HCT116 (cell line): Measurements from ENCODE around the gene BCAS2. TPM values are rescaled to one million over a fixed set of nuclear protein-coding genes. Genes with fewer than 3 reads are reported as not detected.

Experiments used
- ATAC-seq: fragments of 200-7000 bp; cut with Tn5 transposase; 2 replicates; pipeline ENCODE4 v1.9.1; 2020; ENCODE audit warnings: mild to moderate bottlenecking, moderate library complexity
- BruUV-seq: library from RNA; stranded (reverse); fragments of 400-500 nt; replicated peaks from 2 replicates; lab custom pipeline; 2021; lab: Mats Ljungman, UMichigan
- CTCF ChIA-PET: fragments of 300-600 bp; sonication (Branson Sonifier 250); formaldehyde crosslinking; loops from one replicate; lab custom pipeline; 2021; ENCODE audit warnings: antibody characterized with exemption; lab: Charles Lee
- POLR2A ChIA-PET: fragments of 300-600, 350-600 bp; sonication (Branson Sonifier 250); formaldehyde crosslinking; loops from one replicate; lab custom pipeline; 2021; ENCODE audit warnings: antibody characterized with exemption; lab: Charles Lee
- RAD21 ChIA-PET, 2 experiments: fragments of 300-600 bp; sonication (Branson Sonifier 250); formaldehyde crosslinking; loops; one replicate each; lab custom pipeline; 2023; ENCODE audit warnings: low total read pairs in 2 of 2; ENCODE audit not compliant: uncharacterized antibody in 2 of 2, unreplicated experiment in 2 of 2, low non-redundant PET in 1 of 2; lab: Charles Lee
- DNase-seq: peaks from one replicate; pipeline ENCODE4 v3.0.0-alpha.2; 2010; ENCODE audit warnings: low read depth, low spot score
- H2AFZ ChIP-seq: fragments of 200-600 bp; shearing (Covaris generic), sonication (generic); 2 replicates; pipeline ENCODE4 v1.6.1; 2017; ENCODE audit warnings: low read depth, mixed run types, mixed read lengths, antibody characterized with exemption, low read length; ENCODE audit not compliant: poor library complexity, severe bottlenecking
- H3K27ac ChIP-seq: 2 replicates; pipeline ENCODE4 v1.5.1; 2012; ENCODE audit warnings: low read depth, low read length
- H3K27me3 ChIP-seq: fragments of 200-600 bp; sonication (generic); 2 replicates; pipeline ENCODE4 v1.6.1; 2016; ENCODE audit warnings: mixed run types, low read length, mixed read lengths; ENCODE audit not compliant: insufficient read depth
- H3K36me3 ChIP-seq, 2 experiments: fragments of 200-500 bp in 1 of 2; fragments of 200-600 bp in 1 of 2; sonication (Bioruptor generic) in 1 of 2; sonication (generic) in 1 of 2; 2 replicates each; pipeline versions ENCODE4 v1.5.1 to v1.6.1; 2014 to 2016; ENCODE audit warnings: low read length in 2 of 2, inconsistent platforms in 1 of 2, mixed read lengths in 1 of 2, mixed run types in 1 of 2; ENCODE audit not compliant: insufficient read depth in 2 of 2, control insufficient read depth in 1 of 2
- H3K4me1 ChIP-seq, 2 experiments: fragments of 200-600 bp in 1 of 2; sonication (generic) in 1 of 2; 2 replicates each; pipeline versions ENCODE4 v1.5.1 to v1.6.1; 2012 to 2017; ENCODE audit warnings: low read length in 2 of 2, inconsistent platforms in 1 of 2, mild to moderate bottlenecking in 1 of 2, mixed read lengths in 1 of 2, mixed run types in 1 of 2, moderate library complexity in 1 of 2; ENCODE audit not compliant: insufficient read depth in 2 of 2, control insufficient read depth in 1 of 2
- H3K4me2 ChIP-seq: fragments of 200-600 bp; sonication (generic); 2 replicates; pipeline ENCODE4 v1.6.1; 2017; ENCODE audit warnings: mixed run types, low read length, mixed read lengths
- H3K4me3 ChIP-seq, 2 experiments: fragments of 200-600 bp in 1 of 2; sonication (generic) in 1 of 2; replicated peaks in 1 of 2; 2 replicates each; pipeline ENCODE4 v1.5.1; 2011 to 2016; ENCODE audit warnings: low read length in 2 of 2, control low read depth in 1 of 2, low read depth in 1 of 2, mild to moderate bottlenecking in 1 of 2, mixed read lengths in 1 of 2, mixed run types in 1 of 2
- H3K79me2 ChIP-seq: fragments of 200-600 bp; sonication (generic); 2 replicates; pipeline ENCODE4 v1.6.1; 2017; ENCODE audit warnings: mild to moderate bottlenecking, mixed run types, low read length, moderate library complexity, mixed read lengths; ENCODE audit not compliant: insufficient read depth
- H3K9ac ChIP-seq: fragments of 200-600 bp; sonication (generic); 2 replicates; pipeline ENCODE4 v1.6.1; 2016; ENCODE audit warnings: low read length, mixed read lengths
- H3K9me2 ChIP-seq: fragments of 200-600 bp; sonication (generic), shearing (Covaris generic); 2 replicates; pipeline ENCODE4 v1.6.1; 2017; ENCODE audit warnings: mixed run types, mild to moderate bottlenecking, moderate library complexity; ENCODE audit not compliant: insufficient read depth
- H3K9me3 ChIP-seq, 2 experiments: fragments of 200-500 bp in 1 of 2; fragments of 200-600 bp in 1 of 2; sonication (Bioruptor generic) in 1 of 2; sonication (generic) in 1 of 2; 2 replicates each; pipeline ENCODE4 v1.6.1; 2014 to 2017; ENCODE audit warnings: low read length in 2 of 2, mixed read lengths in 2 of 2, inconsistent platforms in 1 of 2, low read depth in 1 of 2, mild to moderate bottlenecking in 1 of 2, mixed run types in 1 of 2, moderate library complexity in 1 of 2; ENCODE audit not compliant: control insufficient read depth in 1 of 2, insufficient read depth in 1 of 2
- H4K20me1 ChIP-seq: fragments of 200-600 bp; sonication (generic), shearing (Covaris generic); 2 replicates; pipeline ENCODE4 v1.6.1; 2017; ENCODE audit warnings: mixed run types, mild to moderate bottlenecking, moderate library complexity; ENCODE audit not compliant: insufficient read depth
- CBX3 ChIP-seq: IDR thresholded peaks from 2 replicates; pipeline ENCODE4 v1.6.1; 2012; ENCODE audit warnings: low read depth
- CEBPB ChIP-seq: IDR thresholded peaks from 2 replicates; pipeline ENCODE4 v1.6.1; 2012; ENCODE audit warnings: low read depth
- ELF1 ChIP-seq: IDR thresholded peaks from 2 replicates; pipeline ENCODE4 v1.6.1; 2012; ENCODE audit warnings: low read depth, borderline replicate concordance
- EZH2 ChIP-seq: fragments of 200-600 bp; sonication (generic); IDR thresholded peaks from 2 replicates; pipeline ENCODE4 v1.6.1; 2017; ENCODE audit warnings: antibody characterized with exemption, mixed run types
- EZH2phosphoT487 ChIP-seq: fragments of 200-600 bp; IDR thresholded peaks from 2 replicates; pipeline ENCODE4 v1.6.1; 2018; ENCODE audit warnings: antibody characterized with exemption, borderline replicate concordance
- FOSL1 ChIP-seq: IDR thresholded peaks from 2 replicates; pipeline ENCODE4 v1.6.1; 2012; ENCODE audit warnings: low read depth
- JUND ChIP-seq: IDR thresholded peaks from 2 replicates; pipeline ENCODE4 v1.6.1; 2012
- POLR2A ChIP-seq: IDR thresholded peaks from 2 replicates; pipeline ENCODE4 v1.7.0; 2011; ENCODE audit warnings: borderline replicate concordance; ENCODE audit not compliant: insufficient read depth, insufficient read length; ENCODE audit errors: extremely low read depth
- POLR2AphosphoS5 ChIP-seq: IDR thresholded peaks from 2 replicates; pipeline ENCODE4 v1.6.1; 2011; ENCODE audit warnings: mild to moderate bottlenecking, low read depth, low read length, moderate library complexity
- SIN3A ChIP-seq: IDR thresholded peaks from 2 replicates; pipeline ENCODE4 v1.6.1; 2012; ENCODE audit warnings: low read depth
- SP1 ChIP-seq: IDR thresholded peaks from 2 replicates; pipeline ENCODE4 v1.6.1; 2012; ENCODE audit warnings: low read depth
- TCF7L2 ChIP-seq: IDR thresholded peaks from 2 replicates; pipeline ENCODE4 v1.7.0; 2011; ENCODE audit warnings: borderline replicate concordance, inconsistent platforms; ENCODE audit not compliant: insufficient read depth, insufficient read length; ENCODE audit errors: extremely low read depth
- YY1 ChIP-seq: IDR thresholded peaks from 2 replicates; pipeline ENCODE4 v1.6.1; 2011; ENCODE audit warnings: low read length, low read depth, moderate library complexity, mild to moderate bottlenecking; ENCODE audit not compliant: insufficient replicate concordance; ENCODE audit errors: extremely low read depth
- ZFX ChIP-seq: fragments of 450-650 bp; IDR thresholded peaks from 2 replicates; pipeline ENCODE4 v1.6.1; 2017
- ZNF274 ChIP-seq: fragments of 200-500 bp; sonication (Bioruptor generic); IDR thresholded peaks from 2 replicates; pipeline ENCODE4 v1.6.1; 2014; ENCODE audit warnings: mild to moderate bottlenecking, low read depth, low read length, inconsistent platforms
- intact Hi-C: fragments of 100-400 bp; cut with micrococcal nuclease; formaldehyde crosslinking; loops from 2 replicates; pipeline ENCODE4 v1.10.0; 2022
- total RNA-seq: library from RNA; stranded (reverse); gene quantifications from one replicate; pipeline ENCODE4 v1.2.1, GENCODE V29; 2021; ENCODE audit not compliant: unreplicated experiment
- TF ChIP-seq, protein P1 (sequence below), 3 experiments: fragments of 200-600 bp in 1 of 3; sonication (generic) in 1 of 3; IDR thresholded peaks in 2 of 3; conservative IDR thresholded peaks in 1 of 3; 2 replicates each; pipeline ENCODE4 v1.5.1; 2012 to 2017; ENCODE audit warnings: low read depth in 2 of 3, low read length in 2 of 3, antibody characterized with exemption in 1 of 3, borderline replicate concordance in 1 of 3, control low read depth in 1 of 3, mild to moderate bottlenecking in 1 of 3, mixed read lengths in 1 of 3, mixed run types in 1 of 3, moderate library complexity in 1 of 3; ENCODE audit not compliant: insufficient read depth in 1 of 3
- TF ChIP-seq, protein P2 (sequence below): IDR thresholded peaks from 2 replicates; pipeline ENCODE4 v1.6.1; 2012
- TF ChIP-seq, protein P3 (sequence below): IDR thresholded peaks from 2 replicates; pipeline ENCODE4 v1.6.1; 2012

Gene BCAS2
- total RNA-seq, 1 experiment from 2014 or later: 45.2 TPM

DNA sequence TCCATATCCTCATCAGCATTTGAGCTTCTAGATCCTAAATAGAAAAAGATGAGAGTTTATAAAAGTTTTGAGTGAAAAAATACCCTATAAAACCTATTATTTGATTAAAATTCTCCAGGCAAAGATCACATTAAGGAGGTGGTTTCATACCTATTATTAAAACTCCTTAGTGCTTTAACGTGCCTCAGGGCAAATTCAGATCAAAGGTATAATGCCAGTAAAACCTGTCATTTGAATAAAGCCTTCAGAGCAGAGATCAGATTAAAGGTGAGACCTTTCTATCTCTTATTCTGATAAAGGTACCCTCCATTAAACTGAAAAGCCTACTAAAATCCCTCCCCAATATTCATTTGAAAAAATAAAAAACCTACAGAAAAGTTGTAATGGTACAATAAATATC is 36.1 kb downstream of the BCAS2 start:
- Histone ChIP-seq H3K36me3 (no peaks in the 10 kb centered on the region), H3K27ac (no peak overlapping the region), H3K9me2 (no peaks in the 10 kb centered on the region), H3K4me2 (no peak overlapping the region), H4K20me1 (no peaks in the 10 kb centered on the region), H3K4me1 (no peaks in the 10 kb centered on the region), H2AFZ (no peak overlapping the region), H3K9ac (no peak overlapping the region), H3K79me2 (no peaks in the 10 kb centered on the region), H3K27me3 (no peaks in the 10 kb centered on the region), H3K9me3 (no peaks in the 10 kb centered on the region), H3K4me3 (no peak overlapping the region)
- CTCF ChIA-PET: no interaction called here
- TF ChIP-seq, protein P1, sequence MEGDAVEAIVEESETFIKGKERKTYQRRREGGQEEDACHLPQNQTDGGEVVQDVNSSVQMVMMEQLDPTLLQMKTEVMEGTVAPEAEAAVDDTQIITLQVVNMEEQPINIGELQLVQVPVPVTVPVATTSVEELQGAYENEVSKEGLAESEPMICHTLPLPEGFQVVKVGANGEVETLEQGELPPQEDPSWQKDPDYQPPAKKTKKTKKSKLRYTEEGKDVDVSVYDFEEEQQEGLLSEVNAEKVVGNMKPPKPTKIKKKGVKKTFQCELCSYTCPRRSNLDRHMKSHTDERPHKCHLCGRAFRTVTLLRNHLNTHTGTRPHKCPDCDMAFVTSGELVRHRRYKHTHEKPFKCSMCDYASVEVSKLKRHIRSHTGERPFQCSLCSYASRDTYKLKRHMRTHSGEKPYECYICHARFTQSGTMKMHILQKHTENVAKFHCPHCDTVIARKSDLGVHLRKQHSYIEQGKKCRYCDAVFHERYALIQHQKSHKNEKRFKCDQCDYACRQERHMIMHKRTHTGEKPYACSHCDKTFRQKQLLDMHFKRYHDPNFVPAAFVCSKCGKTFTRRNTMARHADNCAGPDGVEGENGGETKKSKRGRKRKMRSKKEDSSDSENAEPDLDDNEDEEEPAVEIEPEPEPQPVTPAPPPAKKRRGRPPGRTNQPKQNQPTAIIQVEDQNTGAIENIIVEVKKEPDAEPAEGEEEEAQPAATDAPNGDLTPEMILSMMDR (IDR thresholded peaks at IDR 0.05 in 2 of 3, conservative IDR thresholded peaks at IDR 0.05 in 1 of 3; ENCODE audit: borderline replicate concordance in 1 of 3, insufficient read depth in 1 of 3, low read depth in 2 of 3, low read length in 2 of 3): no peak
- no peak for TF ChIP-seq SP1
- no peak for TF ChIP-seq YY1
- TF ChIP-seq, protein P2, sequence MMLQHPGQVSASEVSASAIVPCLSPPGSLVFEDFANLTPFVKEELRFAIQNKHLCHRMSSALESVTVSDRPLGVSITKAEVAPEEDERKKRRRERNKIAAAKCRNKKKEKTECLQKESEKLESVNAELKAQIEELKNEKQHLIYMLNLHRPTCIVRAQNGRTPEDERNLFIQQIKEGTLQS: no peak
- no peak for TF ChIP-seq JUND
- TF ChIP-seq, protein P3, sequence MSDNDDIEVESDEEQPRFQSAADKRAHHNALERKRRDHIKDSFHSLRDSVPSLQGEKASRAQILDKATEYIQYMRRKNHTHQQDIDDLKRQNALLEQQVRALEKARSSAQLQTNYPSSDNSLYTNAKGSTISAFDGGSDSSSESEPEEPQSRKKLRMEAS: no peak
- TF ChIP-seq EZH2: no peak
- no peak for TF ChIP-seq CBX3
- ATAC-seq: no peak
- intact Hi-C loops: no loop called here
- RAD21 ChIA-PET: no interaction called here
- no peak for DNase-seq
- BruUV-seq: no TSS peak
- POLR2A ChIA-PET: no interaction called here

DNA sequence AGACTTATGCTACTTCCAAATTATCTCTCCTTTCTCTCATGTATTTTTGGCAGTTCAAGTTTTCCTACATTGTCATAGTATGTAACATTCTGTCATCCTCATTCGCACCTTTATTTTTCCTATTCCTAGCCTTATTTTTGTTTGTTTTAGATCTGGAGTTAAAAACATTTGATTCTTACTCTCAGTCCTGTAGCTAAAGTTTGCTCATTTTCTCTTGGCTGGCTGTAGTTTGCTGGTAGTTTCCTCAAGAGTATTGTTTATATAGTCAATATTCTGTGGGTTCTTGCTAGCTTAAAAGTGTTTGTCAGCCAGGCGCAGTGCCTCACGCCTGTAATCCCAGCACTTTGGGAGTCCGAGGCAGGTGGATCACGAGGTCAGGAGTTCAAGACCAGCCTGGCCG is 40.6 kb downstream of the BCAS2 start:
- Histone ChIP-seq H3K9me3 (no peaks in the 10 kb centered on the region), H3K27me3 (no peaks in the 10 kb centered on the region), H3K9ac (no peak overlapping the region), H3K79me2 (no peaks in the 10 kb centered on the region), H3K36me3 (no peaks in the 10 kb centered on the region), H3K9me2 (no peaks in the 10 kb centered on the region), H3K4me2 (no peak overlapping the region), H3K4me1 (no peaks in the 10 kb centered on the region), H3K27ac (no peak overlapping the region), H3K4me3 (no peak overlapping the region), H2AFZ (no peak overlapping the region), H4K20me1 (no peaks in the 10 kb centered on the region)
- RAD21 ChIA-PET: no interaction called here
- CTCF ChIA-PET: interaction anchor here (0.7 kb wide), 1 partner anchor 194 kb away, joined by 3 read pairs; no protein-coding TSS in a partner anchor
- BruUV-seq: no TSS peak
- POLR2A ChIA-PET: no interaction called here
- DNase-seq (no peak), ATAC-seq (no peak)
- intact Hi-C loops: no loop called here
- TF ChIP-seq POLR2A (no peak), EZH2 (no peak), POLR2AphosphoS5 (no peak), ZNF274 (no peak), FOSL1 (no peak), TCF7L2 (no peak), YY1 (no peak), ELF1 (no peak), JUND (no peak), EZH2phosphoT487 (no peak), CEBPB (no peak), SP1 (no peak), ZFX (no peak), SIN3A (no peak)
- TF ChIP-seq, protein P1 (IDR thresholded peaks at IDR 0.05 in 2 of 3, conservative IDR thresholded peaks at IDR 0.05 in 1 of 3; ENCODE audit: borderline replicate concordance in 1 of 3, insufficient read depth in 1 of 3, low read depth in 2 of 3, low read length in 2 of 3): no peak
